ENCODE data around the gene PPM1M. TPM values are rescaled to one million over a fixed set of nuclear protein-coding genes. Genes with fewer than 3 reads are reported as not detected.

The PPM1M gene
- total RNA-seq, 1 experiment from 2014 or later, result 7.1 TPM

DNA sequence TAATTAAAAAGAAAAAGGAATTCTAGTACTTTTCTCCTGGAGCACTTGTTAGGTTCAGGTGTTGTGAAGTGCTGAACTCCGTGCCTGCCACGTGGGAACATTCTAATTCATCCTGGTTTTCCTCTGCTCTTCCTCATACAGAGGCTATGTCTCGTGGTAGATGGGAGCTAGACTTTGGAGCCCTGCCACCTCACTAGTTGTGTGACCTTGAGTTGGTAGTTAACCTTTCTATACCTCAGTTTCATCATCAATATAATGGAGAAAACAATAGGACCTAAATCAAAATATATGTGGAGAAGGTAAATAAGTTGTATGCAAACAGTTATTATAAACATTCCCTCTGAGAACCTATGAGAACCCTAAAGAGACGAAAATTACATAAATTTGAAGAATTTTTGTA is 37.0 kb upstream of the PPM1M start:
- intact Hi-C loops (cut with micrococcal nuclease; ENCODE audit: unreplicated experiment), result no loop called here
- Mint-ChIP-seq H3K4me1 (ENCODE audit: low read depth, unreplicated experiment) (peaks cover 9% of the 10 kb centered on the region), H3K27me3 (ENCODE audit: unreplicated experiment) (no peaks in the 10 kb centered on the region), H3K27ac (ENCODE audit: unreplicated experiment) (no peak overlapping the region), H3K4me3 (ENCODE audit: low read depth, unreplicated experiment) (no peak overlapping the region), H3K36me3 (ENCODE audit: insufficient read depth, unreplicated experiment) (peaks cover 78% of the 10 kb centered on the region), H3K9me3 (ENCODE audit: low read depth, unreplicated experiment) (no peaks in the 10 kb centered on the region)
- CTCF ChIA-PET, result no interaction called here
- DNase-seq, result no peak
- TF ChIP-seq, protein P1, sequence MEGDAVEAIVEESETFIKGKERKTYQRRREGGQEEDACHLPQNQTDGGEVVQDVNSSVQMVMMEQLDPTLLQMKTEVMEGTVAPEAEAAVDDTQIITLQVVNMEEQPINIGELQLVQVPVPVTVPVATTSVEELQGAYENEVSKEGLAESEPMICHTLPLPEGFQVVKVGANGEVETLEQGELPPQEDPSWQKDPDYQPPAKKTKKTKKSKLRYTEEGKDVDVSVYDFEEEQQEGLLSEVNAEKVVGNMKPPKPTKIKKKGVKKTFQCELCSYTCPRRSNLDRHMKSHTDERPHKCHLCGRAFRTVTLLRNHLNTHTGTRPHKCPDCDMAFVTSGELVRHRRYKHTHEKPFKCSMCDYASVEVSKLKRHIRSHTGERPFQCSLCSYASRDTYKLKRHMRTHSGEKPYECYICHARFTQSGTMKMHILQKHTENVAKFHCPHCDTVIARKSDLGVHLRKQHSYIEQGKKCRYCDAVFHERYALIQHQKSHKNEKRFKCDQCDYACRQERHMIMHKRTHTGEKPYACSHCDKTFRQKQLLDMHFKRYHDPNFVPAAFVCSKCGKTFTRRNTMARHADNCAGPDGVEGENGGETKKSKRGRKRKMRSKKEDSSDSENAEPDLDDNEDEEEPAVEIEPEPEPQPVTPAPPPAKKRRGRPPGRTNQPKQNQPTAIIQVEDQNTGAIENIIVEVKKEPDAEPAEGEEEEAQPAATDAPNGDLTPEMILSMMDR (IDR thresholded peaks at IDR 0.05; ENCODE audit: unreplicated experiment), result no peak
- BruUV-seq (replicated peaks), result no TSS peak

- H3K36me3 Mint-ChIP-seq (ENCODE audit: insufficient read depth, unreplicated experiment), result peaks cover 77% of the 10 kb centered on the region
- no peaks in the 10 kb centered on the region for H3K9me3 Mint-ChIP-seq (ENCODE audit: low read depth, unreplicated experiment)
- peaks cover 9% of the 10 kb centered on the region for H3K4me1 Mint-ChIP-seq (ENCODE audit: low read depth, unreplicated experiment)
- CTCF ChIA-PET, result interaction anchor here (1.0 kb wide), 1 partner anchor 29 kb away, joined by 4 read pairs; no protein-coding TSS in a partner anchor
- TF ChIP-seq, protein P1 (IDR thresholded peaks at IDR 0.05; ENCODE audit: unreplicated experiment), result no peak
- H3K4me3 Mint-ChIP-seq (ENCODE audit: low read depth, unreplicated experiment), result no peak overlapping the region
- no TSS peak for BruUV-seq (replicated peaks)
- intact Hi-C loops (cut with micrococcal nuclease; ENCODE audit: unreplicated experiment), result no loop called here
- no peaks in the 10 kb centered on the region for H3K27me3 Mint-ChIP-seq (ENCODE audit: unreplicated experiment)
- peak overlapping the region; percentile 85 for H3K27ac Mint-ChIP-seq (ENCODE audit: unreplicated experiment)
- DNase-seq, result no peak
These were observed 35.5 kb upstream of the PPM1M start for GRCh38 chr3:52210037-52210436.

GRCh38 chr3:52210550-52211046 is 35.0 kb upstream of the PPM1M start:
- Mint-ChIP-seq H3K4me3 (ENCODE audit: low read depth, unreplicated experiment) (no peak overlapping the region), H3K27me3 (ENCODE audit: unreplicated experiment) (no peaks in the 10 kb centered on the region), H3K27ac (ENCODE audit: unreplicated experiment) (peak overlapping the region; percentile 85), H3K4me1 (ENCODE audit: low read depth, unreplicated experiment) (peaks cover 9% of the 10 kb centered on the region), H3K36me3 (ENCODE audit: insufficient read depth, unreplicated experiment) (peaks cover 83% of the 10 kb centered on the region), H3K9me3 (ENCODE audit: low read depth, unreplicated experiment) (no peaks in the 10 kb centered on the region)
- CTCF ChIA-PET, result interaction anchor here (1.0 kb wide), 1 partner anchor 30 kb away, joined by 4 read pairs; no protein-coding TSS in a partner anchor
- TF ChIP-seq, protein P1 (IDR thresholded peaks at IDR 0.05; ENCODE audit: unreplicated experiment), result no peak
- DNase-seq, result no peak
- intact Hi-C loops (cut with micrococcal nuclease; ENCODE audit: unreplicated experiment), result no loop called here
- no TSS peak for BruUV-seq (replicated peaks)

GRCh38 chr3:52211268-52211891 is 34.2 kb upstream of the PPM1M start:
- Mint-ChIP-seq H3K4me3 (ENCODE audit: low read depth, unreplicated experiment) (no peak overlapping the region), H3K27me3 (ENCODE audit: unreplicated experiment) (no peaks in the 10 kb centered on the region), H3K36me3 (ENCODE audit: insufficient read depth, unreplicated experiment) (peaks cover 81% of the 10 kb centered on the region), H3K27ac (ENCODE audit: unreplicated experiment) (no peak overlapping the region), H3K9me3 (ENCODE audit: low read depth, unreplicated experiment) (no peaks in the 10 kb centered on the region), H3K4me1 (ENCODE audit: low read depth, unreplicated experiment) (peaks cover 11% of the 10 kb centered on the region)
- intact Hi-C loops (cut with micrococcal nuclease; ENCODE audit: unreplicated experiment), result no loop called here
- TF ChIP-seq, protein P1 (IDR thresholded peaks at IDR 0.05; ENCODE audit: unreplicated experiment), result no peak
- CTCF ChIA-PET, result no interaction called here
- BruUV-seq (replicated peaks), result no TSS peak
- no peak for DNase-seq
